Renal pelvis (tissue), 12 donors: ENCODE data around the gene TRMT10A. TPM values are rescaled to one million over a fixed set of nuclear protein-coding genes. Genes with fewer than 3 reads are reported as not detected.

Experiments used
- DNase-seq: peaks from one replicate; pipeline ENCODE4 v3.0.0-alpha.2; 2013
- long read RNA-seq, 16 experiments: transcript quantifications; one replicate each; lab custom pipeline, GENCODE V29; 2026
- polyA plus RNA-seq, 3 donors: library from polyadenylated mRNA; unstranded; fragments of 120-200 nt; gene quantifications; one replicate each; pipeline ENCODE4 v1.2.1, GENCODE V29; 2013; ENCODE audit not compliant: insufficient read length in 3 of 3

TRMT10A gene, protein sequence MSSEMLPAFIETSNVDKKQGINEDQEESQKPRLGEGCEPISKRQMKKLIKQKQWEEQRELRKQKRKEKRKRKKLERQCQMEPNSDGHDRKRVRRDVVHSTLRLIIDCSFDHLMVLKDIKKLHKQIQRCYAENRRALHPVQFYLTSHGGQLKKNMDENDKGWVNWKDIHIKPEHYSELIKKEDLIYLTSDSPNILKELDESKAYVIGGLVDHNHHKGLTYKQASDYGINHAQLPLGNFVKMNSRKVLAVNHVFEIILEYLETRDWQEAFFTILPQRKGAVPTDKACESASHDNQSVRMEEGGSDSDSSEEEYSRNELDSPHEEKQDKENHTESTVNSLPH
- polyA plus RNA-seq, result 10 to 100 TPM; 15.0 to 16.3 (median 15.9) TPM
- long read RNA-seq, donor 1, partial matches to known transcripts, result 0 of 2 reads
- long read RNA-seq, donor 1, other reads (novel, unspliced or antisense), result 0 of 2 reads
- long read RNA-seq, donor 2, result 0 reads
- long read RNA-seq, donor 3, partial matches to known transcripts, result 0 of 1 reads
- long read RNA-seq, donor 3, other reads (novel, unspliced or antisense), result 0 of 1 reads
- long read RNA-seq, donor 4, partial matches to known transcripts, result 0 of 4 reads
- long read RNA-seq, donor 4, other reads (novel, unspliced or antisense), result 0 of 4 reads
- long read RNA-seq, donor 5, result 0 reads
- long read RNA-seq, donor 6, result 0 reads
- long read RNA-seq, donor 7, partial matches to known transcripts, result 6 of 6 reads
- long read RNA-seq, donor 7, other reads (novel, unspliced or antisense), result 0 of 6 reads
- long read RNA-seq, donor 8, result 0 reads
- long read RNA-seq, donor 9, partial matches to known transcripts, result 0 of 1 reads
- long read RNA-seq, donor 9, other reads (novel, unspliced or antisense), result 0 of 1 reads
- long read RNA-seq, donor 10, partial matches to known transcripts, result 0 of 3 reads
- long read RNA-seq, donor 10, other reads (novel, unspliced or antisense), result 0 of 3 reads
- long read RNA-seq, donor 11, partial matches to known transcripts, result 0 of 1 reads
- long read RNA-seq, donor 11, other reads (novel, unspliced or antisense), result 0 of 1 reads
- long read RNA-seq, donor 12, partial matches to known transcripts, result 0 of 3 reads
- long read RNA-seq, donor 12, other reads (novel, unspliced or antisense), result 0 of 3 reads
- long read RNA-seq, donor 13, partial matches to known transcripts, result 0 of 2 reads
- long read RNA-seq, donor 13, other reads (novel, unspliced or antisense), result 0 of 2 reads
- long read RNA-seq, donor 14, partial matches to known transcripts, result 0 of 2 reads
- long read RNA-seq, donor 14, other reads (novel, unspliced or antisense), result 0 of 2 reads
- long read RNA-seq, donor 15, partial matches to known transcripts, result 0 of 3 reads
- long read RNA-seq, donor 15, other reads (novel, unspliced or antisense), result 0 of 3 reads
- long read RNA-seq, donor 16, result 0 reads

DNA sequence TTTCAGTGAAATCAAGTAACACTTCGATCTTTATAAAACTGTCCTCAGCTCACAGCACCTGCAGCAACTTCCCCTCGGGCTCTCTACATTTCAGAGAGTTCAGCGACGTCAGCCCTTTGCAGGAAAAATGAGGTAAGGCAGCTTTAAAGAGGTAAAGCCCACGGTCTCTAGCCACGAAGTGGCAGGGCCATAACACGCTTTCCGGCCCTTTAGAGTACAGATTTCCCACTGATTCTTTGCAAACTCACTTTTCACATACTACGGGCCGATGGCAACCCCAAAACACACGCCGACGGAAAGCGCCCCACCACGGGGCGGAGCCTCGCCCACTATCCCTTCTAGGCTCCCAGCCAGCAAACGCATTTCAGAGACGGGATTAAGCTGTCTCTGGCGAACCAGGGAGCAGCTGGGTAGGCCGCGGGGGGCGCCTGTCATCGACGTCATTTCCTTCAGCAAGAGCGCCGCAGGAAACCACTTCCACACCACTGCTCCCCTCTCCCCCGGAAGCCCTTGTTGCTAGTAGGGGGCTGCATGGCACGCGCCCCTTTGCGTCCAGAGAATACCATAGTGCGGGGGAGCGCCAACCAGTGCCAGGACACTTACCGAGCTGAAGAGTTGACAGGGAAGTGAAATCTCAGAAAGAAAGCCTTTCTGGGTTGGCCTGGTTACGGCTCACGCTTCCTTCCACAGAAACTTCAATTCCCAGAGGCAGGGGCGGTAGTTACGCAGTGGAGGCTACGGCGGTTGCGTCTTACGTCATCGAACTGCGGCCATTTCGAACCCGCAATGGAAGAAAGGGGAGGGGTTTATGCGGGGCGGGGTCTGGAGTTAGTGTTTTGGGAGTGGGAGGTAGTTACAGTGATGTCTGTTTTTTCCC, at the start of gene TRMT10A:
TSS of gene TRMT10A (minus strand) at position 730 of the 877 bp plus-strand sequence. CDS start 4,701 bp downstream, outside the sequence.
- peak; percentile 98 for DNase-seq

DNA sequence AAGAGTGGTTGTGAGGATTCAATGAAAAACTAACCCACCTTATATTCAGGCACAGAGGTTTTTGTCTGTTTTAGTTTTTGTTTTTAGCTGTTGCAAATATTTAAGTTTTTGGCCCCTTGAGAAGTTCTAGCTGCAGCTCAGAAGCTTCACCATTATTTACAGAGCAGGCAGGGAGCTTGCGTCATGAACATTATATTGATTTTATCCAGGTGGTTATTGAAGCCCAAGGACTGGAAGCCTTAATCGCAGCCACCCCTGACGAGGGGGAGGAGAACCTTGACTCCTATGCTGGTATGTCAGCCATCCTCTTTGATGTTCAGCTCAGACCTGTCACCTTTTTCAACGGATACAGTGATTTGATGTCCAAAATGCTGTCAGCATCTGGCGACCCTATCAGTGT, 48.9 kb upstream of the TRMT10A start:
- no peak for DNase-seq

GRCh38 chr4:99612281-99612680, 48.4 kb upstream of the TRMT10A start:
- DNase-seq, result no peak

- DNase-seq, result no peak
These were observed 46.9 kb upstream of the TRMT10A start for GRCh38 chr4:99610605-99611175.

GRCh38 chr4:99608417-99608816, 44.6 kb upstream of the TRMT10A start:
- no peak for DNase-seq

DNA sequence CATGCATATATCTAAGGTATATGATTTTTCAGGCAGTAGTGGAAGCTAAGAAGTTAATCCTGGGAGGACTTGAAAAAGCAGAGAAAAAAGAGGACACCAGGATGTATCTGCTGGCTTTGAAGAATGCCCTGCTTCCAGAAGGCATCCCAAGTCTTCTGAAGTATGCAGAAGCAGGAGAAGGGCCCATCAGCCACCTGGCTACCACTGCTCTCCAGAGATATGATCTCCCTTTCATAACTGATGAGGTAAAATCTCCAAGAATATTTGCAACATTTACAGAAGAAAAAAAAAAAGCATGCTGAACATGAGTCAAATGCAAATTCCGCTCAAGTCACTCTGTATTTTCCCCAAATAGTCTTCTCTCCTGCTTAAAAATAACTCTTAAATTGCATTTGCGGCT, 42.9 kb upstream of the TRMT10A start:
- DNase-seq, result no peak

- DNase-seq, result no peak
These were observed 31.0 kb upstream of the TRMT10A start for GRCh38 chr4:99594818-99595217.

GRCh38 chr4:99593781-99594641, 30.2 kb upstream of the TRMT10A start:
- DNase-seq, result no peak

- DNase-seq, result no peak
These were observed 27.9 kb upstream of the TRMT10A start for GRCh38 chr4:99591757-99592156.

GRCh38 chr4:99587803-99588202, 24.0 kb upstream of the TRMT10A start:
- no peak for DNase-seq

GRCh38 chr4:99587309-99587708, 23.5 kb upstream of the TRMT10A start:
- no peak for DNase-seq

- DNase-seq, result no peak
These were observed 23.0 kb upstream of the TRMT10A start for GRCh38 chr4:99586797-99587196.

GRCh38 chr4:99586322-99586721, 22.5 kb upstream of the TRMT10A start:
- no peak for DNase-seq

DNA sequence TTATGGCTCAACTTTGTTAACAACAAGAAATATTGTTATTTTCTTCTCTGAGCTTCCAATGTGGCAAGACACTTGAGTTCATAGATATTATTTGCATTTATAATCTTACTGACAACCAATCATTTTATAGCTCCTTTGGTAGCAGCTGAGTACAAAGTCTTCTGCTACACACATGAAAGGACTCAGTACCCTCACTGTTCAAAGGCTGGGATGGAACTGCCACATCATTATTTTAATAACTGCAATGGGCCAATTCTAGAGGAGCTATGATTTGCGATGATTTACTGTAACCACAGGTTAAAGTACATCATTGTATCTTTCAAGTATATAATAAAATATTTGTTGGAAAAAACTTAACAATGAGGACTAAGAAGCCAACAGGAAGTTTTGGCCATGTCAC, 21.7 kb upstream of the TRMT10A start:
- DNase-seq, result no peak

- DNase-seq, result no peak
These were observed 14.9 kb upstream of the TRMT10A start for GRCh38 chr4:99578714-99579113.

GRCh38 chr4:99574530-99575324, 10.9 kb upstream of the TRMT10A start, which contains the start of gene MTTP:
Gene MTTP (plus strand): TSS chr4:99574824. CDS start chr4:99574910, 86 bp downstream.
- DNase-seq, result no peak

DNA sequence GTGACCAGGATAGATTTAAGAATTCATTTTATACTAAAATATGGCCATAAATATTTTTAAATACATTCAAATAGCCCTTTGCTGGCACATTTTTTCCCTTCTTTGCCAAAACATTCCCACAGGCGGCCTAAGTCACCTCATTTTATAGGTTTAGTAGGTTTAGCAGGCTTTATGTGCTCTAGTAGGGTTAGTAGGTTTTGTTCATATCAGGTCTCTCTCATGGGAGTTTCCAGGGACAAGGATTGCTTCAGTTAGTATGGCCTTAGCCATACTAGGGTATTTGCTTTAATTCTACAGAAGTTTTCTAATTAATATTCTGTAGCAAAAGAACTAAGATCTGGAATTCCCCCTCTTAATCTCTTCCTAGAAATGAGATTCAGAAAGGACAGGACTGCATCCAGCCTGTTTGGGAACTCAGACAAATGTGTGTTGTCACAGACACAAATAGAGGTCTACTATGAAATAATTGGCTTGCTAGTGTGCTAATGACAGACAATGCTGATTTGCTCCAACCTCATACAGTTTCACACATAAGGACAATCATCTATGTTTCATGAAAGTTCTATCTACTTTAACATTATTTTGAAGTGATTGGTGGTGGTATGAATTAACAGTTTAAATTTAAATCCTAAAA, 10.0 kb upstream of the TRMT10A start:
- no peak for DNase-seq
